GM12873 (cell line): ENCODE data around the gene PTPRN2.

Experiments used
- TF ChIP-seq, protein P1 (sequence below): IDR thresholded peaks from 2 replicates; pipeline ENCODE4 v1.5.1; 2012; ENCODE audit warnings: low read depth, mild to moderate bottlenecking, moderate library complexity, low read length, control low read depth; ENCODE audit not compliant: insufficient read depth; ENCODE audit errors: missing control alignments

Gene PTPRN2

DNA sequence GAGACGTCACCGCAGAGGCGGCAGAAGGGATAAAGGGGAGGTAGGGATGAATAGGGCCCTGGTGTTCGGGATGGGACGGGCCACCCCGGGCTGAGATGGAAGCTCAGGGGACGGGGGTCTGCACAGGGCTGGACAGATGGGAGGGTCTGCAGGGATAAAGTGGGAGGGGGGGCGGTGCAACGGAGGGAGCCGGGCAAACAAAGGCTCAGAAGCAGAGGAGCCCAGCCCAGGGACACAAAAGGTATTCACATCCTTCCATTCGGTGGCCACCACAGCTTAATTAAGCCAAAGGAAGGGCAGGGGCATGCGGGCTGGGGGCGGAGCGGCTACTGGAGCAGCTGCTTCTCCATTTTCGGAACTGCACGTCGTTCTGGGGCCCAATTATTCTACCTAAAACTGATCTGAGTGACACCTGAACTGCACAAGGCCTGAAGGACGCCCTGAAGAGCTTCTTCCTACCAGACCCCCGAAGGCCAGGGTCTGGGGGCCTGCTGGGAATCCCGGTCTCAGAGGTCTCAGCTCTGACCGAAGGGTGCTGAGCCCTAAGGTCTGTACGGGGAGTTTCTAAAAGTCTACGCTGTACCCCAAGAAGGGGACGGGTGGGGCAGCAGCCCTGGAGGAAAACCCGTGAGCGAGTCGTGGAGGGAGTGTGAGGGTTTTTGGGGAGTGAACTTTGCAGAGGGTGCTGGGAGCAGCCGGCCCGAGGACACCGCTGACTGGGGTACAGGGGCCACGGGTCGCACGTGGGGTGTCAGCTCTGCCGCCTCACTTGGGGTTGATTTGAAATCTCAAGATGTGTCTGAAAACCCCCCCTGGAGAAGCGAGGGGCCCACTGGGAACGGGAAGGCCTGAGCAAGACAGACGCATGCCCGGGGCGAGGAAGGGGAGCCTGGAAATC, 916.0 kb downstream of the PTPRN2 start:
- TF ChIP-seq, protein P1, sequence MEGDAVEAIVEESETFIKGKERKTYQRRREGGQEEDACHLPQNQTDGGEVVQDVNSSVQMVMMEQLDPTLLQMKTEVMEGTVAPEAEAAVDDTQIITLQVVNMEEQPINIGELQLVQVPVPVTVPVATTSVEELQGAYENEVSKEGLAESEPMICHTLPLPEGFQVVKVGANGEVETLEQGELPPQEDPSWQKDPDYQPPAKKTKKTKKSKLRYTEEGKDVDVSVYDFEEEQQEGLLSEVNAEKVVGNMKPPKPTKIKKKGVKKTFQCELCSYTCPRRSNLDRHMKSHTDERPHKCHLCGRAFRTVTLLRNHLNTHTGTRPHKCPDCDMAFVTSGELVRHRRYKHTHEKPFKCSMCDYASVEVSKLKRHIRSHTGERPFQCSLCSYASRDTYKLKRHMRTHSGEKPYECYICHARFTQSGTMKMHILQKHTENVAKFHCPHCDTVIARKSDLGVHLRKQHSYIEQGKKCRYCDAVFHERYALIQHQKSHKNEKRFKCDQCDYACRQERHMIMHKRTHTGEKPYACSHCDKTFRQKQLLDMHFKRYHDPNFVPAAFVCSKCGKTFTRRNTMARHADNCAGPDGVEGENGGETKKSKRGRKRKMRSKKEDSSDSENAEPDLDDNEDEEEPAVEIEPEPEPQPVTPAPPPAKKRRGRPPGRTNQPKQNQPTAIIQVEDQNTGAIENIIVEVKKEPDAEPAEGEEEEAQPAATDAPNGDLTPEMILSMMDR = no peak

DNA sequence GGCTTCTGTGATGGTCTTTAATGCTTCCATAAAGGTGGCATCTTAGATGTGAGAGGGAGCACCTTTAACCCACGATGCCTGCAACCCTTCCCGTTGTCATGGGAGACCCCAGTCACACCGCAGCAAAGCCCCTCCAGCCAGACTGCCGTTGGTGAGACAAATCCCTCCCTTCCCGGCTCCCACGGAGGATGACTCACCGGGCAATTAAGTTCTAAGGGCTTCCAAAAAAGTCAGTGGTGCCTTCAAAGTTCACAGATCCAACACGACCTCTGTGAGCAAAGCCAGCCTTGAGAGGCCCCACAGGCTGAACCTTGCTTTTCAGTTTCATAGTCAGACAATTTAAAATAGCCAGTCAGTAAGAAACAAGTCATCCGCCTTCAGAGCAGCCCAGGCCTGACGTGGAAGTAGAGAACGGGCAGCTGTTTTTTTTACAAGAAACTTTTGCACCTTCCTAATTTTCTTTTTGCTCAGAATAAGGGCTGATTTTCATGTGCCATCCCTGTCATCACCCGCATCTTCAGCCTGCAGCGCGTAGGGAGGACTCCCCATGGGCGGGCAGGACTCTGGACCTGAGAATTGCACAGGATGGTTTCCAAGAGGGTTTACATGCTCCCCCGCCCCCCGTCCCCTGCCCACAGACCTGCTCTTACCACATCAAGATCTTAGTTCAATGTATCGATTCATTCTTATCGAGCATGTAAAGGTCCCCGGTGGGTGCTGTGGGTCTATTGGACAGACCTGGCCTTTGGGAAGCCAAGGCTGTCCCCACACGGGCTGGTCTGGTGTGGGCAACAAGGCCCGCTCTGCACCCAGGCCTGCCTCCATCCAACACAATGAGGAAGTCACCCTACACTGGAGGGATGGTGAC, 916.9 kb downstream of the PTPRN2 start:
- TF ChIP-seq, protein P1 = no peak

DNA sequence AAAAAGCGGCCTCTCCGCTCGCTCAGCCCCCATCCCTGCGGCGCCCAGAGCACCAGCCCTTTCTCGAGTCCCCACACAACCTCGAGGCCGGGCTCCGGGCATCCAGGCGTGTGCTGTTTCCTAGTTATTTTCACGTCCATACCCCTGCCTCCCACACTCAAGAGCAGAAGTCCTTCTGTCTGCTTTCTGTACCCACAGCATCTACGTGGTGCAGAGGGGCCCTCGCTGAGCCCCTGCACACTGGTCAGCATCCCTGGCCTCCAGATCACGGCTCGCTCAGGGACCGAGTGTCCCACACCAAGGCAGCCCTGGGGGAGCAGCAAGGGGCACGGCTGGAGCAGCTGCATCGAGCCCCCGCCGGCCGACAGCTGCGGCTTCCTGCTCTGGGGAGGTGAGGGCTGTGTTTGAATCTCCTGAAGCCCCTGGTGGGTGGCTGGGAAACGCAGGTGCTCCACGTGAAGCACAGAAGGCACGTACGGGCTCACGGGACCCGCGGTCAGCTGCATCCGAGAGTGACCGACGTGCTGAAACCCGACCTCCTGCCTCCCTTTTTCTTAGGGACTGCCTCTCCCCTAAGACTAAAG, 917.8 kb downstream of the PTPRN2 start:
- TF ChIP-seq, protein P1 = no peak

DNA sequence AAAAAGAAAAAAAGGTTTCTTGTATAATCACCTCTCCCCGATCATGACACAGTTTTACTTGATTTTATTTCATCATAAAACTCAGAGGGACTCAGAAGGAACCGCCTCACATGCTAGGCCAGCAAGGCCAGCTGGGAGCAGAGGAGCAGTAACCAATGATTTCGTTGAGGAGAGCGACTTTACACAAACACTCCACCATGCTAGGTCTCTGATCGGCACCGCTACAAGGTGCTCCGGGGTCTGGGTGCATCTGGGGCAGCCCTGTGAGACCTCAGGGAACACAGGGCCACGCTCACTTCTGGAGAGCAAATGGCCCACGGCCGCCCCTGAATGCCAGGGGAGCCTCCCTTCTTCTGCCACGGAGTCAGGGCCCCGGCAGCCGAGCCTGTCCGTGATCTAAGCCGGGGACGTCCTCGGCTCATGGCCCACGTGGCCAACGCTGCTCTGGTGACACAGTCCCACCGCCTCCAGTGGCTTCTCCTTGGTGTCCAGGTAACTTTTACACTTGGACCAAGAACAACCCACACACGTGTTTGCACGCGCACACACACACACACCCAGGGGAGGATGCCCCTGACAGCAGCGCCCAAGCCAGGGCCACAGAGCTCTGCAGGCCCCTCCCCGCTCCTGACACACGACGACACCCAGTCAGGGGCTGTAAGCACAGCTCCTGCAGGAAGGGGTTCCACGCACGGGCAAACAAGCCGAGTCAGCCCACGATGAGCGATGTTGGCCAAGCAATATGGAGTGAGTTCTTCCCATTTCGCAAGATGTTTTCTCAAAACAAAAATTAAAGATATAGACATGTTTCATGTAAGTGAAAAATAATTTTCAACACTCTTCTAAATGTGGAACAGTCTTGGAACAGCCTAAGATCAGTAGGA, 918.5 kb downstream of the PTPRN2 start:
- TF ChIP-seq, protein P1 = no peak

DNA sequence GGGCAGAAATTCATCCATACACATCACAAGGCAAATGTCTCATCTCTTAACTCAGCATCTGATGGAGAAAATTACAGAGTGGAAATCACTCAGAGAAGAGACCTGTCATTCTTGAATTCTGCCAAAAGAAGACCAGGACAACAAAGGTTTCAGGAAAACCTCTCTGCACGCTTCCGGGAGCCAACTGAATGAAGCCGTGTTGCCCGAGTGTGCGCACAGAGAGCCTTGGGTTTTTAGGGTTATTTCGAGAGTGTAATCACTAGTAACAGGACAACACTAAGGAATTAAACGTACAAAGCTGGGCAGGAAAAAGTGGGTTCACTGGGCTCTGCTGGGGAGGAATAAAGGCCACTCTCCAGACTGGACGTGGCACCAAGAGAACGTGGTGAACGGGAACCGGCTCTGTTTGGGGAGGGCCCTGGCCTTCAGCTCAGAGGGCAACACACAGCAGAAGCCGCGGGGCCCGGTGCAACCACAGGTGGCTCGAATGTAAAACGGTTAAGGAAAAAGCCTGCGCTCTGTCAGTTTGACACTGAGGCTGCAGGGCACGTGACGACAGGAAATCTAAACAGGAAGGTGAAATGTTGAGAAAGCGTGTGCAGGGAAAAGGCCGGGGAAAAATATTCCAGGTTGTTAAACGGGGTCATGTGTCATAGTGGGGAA, 919.3 kb downstream of the PTPRN2 start:
- TF ChIP-seq, protein P1 = no peak

DNA sequence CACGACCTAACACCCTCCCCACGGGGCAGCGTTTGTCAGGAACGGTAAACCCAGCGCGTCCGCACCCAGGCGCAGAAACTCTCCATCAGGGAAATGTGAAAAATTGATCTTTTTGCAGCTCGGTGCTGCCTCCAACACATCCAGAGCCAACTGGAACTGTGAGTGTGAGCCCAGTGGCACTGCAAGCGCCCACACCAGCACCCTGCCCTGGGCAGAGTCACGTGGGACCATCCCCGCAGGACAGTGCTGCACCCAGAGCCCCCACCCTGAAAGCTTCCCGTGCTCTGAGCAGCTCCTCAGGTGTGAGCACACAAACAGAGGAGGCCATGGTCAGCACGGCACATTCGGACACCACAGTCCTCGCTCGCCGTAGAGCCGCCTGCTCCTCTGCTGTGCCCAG, 919.9 kb downstream of the PTPRN2 start:
- TF ChIP-seq, protein P1 = no peak
